HG02938 (cell line): ENCODE data around the gene RLF.

ENCODE experiments used
- ATAC-seq: cut with Tn5 transposase; IDR thresholded peaks from one replicate; pipeline ENCODE4 v1.9.1; 2021; ENCODE audit warnings: mild to moderate bottlenecking, moderate library complexity; ENCODE audit not compliant: unreplicated experiment

Gene RLF

GRCh38 chr1:40239626-40240025 is 78.4 kb downstream of the RLF start:
- no peak for ATAC-seq

- ATAC-seq, result no peak
Observed at GRCh38 chr1:40240390-40240789, 79.2 kb downstream of the RLF start.

DNA sequence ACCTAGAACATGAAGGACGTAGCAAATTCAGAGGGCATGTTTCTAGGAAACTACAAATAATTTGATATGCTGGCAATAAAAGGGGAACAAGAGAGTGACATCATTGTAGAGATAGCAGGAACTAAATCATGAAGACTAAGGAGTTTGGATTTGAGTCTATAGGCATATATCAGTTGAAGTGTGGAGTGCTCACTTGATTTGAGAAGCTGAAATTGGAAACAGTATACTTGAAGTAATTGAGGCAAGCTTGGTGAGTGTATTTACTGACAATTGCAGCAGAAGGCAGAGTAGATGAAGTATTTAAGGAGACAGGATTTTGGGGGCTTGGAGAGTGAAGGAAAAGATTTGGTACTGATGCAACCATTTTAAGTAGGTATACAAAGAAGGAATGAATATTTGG is 80.2 kb downstream of the RLF start:
- peak; percentile 7 for ATAC-seq

DNA sequence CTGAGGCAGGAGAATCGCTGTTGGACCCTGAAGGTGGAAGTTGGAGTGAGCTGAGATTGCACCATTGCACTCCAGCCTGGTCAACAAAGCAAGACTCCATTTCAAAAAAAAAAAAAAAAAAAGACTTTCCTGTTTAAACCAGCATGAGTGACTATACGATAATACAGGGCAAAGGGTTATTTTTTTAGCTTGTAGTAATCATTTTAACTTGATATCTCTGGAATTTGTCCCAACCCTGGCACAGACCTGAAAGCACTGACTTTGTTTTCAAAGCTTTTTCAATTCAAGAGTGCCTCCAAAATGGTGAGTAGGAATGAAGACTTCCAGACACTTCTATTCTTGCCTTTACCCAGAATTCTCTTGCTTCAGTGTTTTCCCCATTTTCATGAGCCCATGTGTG is 82.2 kb downstream of the RLF start:
- no peak for ATAC-seq

- ATAC-seq, result no peak
Observed at GRCh38 chr1:40244138-40244744, 83.1 kb downstream of the RLF start.

DNA sequence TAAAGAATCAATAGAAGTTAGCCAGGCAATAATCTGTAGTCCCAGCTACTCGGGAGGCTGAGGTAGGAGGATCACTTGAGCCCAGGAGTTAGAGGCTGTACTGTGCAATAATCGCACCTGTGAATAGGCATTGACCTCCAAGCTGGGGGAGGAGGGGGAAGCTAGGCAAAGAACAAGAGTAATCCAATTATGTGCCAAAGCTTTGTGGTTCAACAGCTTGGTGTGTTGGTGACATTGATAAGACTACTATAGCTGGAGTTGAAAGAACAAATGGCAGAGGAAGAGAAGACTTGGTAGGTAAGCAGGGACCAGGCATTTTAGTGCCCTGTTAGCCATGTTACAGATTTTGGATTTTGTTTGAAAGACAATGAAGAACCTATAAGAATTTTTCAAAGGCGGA is 84.5 kb downstream of the RLF start:
- ATAC-seq, result no peak

DNA sequence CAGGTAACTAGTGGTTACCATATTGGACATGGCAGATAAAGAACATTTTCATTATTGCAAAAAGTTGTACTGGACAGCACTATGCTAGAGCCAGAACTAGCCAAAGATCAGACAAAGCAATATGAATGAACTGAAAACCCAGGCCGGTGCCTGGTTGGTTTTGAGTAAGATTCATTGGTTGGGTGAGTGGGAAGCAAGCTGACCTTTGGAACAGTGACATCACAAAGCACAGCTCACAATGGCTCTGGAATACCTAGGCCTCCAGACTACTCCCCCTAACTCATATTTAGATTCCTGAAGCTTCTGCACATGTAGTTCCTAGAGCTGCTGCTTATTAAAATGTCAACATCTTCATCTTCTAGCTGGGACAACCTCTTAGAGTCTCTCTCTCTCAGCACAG is 86.5 kb downstream of the RLF start, which contains the start of gene TMCO2:
Gene TMCO2 (plus strand): TSS at position 283 of the 400 bp plus-strand sequence. CDS start 57 bp downstream, at position 340.
- ATAC-seq, result no peak

- ATAC-seq, result no peak
Observed at GRCh38 chr1:40248412-40248811, 87.2 kb downstream of the RLF start.

- ATAC-seq, result no peak
Observed at GRCh38 chr1:40251456-40251855, 90.3 kb downstream of the RLF start.

DNA sequence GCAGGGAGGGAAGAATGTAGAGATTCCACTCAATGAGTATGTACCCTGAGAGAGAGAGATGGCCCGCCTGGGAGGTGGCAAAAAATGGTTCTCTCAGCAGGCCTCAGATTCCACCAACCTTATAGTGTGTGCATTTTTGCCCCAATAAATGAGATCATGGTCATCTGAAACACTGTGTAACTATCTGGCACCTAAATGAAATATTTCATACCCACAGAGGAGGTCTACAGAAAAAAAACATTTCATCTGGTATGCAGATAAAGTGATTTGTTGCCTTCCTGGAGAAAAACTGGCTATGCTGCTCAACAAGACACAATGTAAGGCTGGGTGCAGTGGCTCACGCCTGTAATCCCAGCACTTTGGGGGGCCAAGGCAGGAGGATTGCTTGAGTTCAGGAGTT is 91.4 kb downstream of the RLF start:
- no peak for ATAC-seq

DNA sequence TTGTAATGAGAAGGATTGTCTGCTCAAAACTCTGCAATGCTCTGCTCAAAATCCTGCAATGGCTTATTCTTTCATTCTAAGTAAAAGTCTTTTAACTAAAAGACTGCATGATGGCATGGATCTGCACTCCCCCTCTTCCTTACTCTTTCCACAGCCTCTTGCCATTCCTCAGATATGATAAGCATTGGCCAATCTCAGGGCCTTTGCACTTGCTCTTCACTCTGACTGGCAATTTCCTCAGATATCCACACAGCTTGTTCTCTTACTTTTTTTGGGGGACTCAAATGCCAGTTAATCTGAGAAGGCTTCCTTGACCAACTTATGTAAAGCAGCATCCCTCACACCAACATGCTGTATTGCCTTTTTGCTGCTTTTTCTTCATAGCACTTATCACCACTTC is 94.0 kb downstream of the RLF start:
- ATAC-seq, result no peak

GRCh38 chr1:40256401-40257084 is 95.4 kb downstream of the RLF start:
- ATAC-seq, result no peak

DNA sequence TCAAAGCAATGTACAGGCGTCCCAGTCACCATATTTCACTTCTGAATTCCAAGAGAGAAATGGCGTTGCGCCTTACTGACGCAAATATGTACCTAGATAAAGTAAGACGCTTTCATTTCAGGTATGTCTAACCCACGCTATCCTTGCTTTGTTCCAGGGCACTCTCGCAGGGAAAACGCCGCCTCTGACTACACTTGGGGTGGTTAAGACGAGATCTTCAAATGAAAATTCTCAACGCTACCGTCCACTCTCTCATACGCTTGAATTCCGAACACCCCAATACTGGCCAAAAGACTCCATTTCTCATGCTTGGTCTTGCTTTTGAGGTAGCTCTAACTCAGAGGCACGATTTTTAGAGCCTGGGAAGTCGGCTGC is 96.1 kb downstream of the RLF start:
- ATAC-seq, result peak; percentile 6

DNA sequence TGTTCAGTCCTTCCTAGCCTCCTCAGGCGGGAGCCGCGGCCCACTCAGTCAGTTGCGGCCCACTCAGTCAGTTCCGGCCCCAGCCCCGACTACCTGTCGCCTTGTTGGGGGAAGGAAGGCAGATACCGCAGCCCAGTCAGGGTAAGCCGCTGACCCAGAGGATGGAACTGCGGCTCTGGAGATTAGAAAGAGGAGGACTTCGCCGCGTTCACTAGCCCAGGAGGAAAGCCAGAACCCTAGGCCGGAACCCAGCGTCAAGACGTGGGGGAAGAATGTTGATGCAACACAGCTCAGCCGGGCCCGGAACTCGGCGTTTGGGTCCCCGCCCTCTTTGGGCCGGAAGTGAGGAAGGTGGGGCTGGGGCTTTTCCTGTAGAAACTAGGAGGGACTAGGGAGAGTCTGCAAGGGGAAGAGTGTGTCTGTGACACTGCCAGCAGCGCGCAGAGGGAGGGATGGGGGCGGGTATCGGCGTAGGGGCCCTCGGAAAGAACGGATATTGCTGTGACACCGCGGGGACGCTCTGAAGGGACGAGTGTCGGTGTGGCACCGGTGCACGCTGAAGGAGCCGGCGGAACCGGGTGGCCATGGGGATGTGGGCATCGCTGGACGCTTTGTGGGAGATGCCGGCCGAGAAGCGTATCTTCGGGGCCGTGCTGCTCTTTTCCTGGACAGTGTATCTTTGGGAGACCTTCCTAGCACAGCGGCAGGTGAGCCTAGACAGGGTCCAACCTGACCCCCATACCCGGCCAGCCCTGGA is 96.7 kb downstream of the RLF start, which contains the start of gene ZMPSTE24:
Gene ZMPSTE24 (plus strand): TSS at position 549 of the 757 bp plus-strand sequence. CDS start 36 bp downstream, at position 585.
- peak; percentile 90 for ATAC-seq

DNA sequence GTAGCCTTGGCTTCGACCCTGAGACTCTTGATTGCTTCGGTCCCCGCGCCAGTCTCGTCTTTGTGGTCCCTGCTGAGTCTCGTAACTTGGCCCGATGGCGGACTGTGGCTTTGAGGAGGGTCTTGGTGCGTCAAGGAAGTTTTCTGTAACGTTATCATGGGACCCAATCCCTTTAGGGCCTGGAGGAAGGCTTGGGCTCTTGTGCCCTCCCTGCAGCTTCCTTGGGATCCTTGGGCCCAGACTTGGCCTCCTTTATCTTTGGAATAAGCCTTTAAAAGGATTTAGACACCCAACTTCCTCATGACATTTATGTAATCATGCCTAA is 97.2 kb downstream of the RLF start:
- ATAC-seq, result no peak

DNA sequence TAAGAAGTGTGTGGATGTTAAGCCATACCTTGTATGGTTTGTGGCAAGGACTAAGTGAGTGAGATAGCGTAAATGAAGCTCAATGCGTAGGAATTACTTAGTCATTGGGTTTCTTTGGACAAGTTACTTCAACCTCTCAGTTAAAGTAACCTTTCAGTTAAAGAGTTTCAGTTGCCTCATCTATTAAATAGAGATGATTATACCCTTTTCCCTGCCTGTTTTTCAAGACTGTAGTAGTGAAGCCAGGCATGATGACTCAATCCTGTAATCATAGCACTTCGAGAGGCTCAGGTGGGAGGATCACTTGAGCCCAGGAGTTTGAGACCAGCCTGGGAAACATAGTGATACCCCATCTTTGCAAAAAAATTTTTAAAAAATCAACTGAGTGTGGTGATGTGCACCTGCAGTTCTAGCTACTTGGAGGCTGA is 103.2 kb downstream of the RLF start:
- ATAC-seq, result no peak

GRCh38 chr1:40265298-40265697 is 104.1 kb downstream of the RLF start:
- no peak for ATAC-seq

DNA sequence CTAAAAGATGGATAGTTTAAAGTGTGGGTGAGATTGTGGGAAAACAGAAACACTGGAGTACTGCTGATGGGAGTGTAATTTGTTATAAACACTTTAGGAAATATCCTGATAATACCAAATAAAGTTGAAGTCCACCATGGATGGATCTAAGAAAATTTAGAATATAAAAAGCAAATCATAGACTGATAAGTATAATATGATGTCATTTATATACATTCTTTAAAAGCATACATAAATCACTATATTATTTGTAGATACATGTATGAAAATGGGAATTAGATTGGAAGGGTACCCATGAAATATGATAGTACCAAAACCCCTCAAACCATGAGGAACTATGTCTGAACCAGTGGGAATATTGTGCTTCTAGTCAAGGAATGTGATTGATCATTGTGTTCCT is 104.7 kb downstream of the RLF start:
- ATAC-seq, result no peak

DNA sequence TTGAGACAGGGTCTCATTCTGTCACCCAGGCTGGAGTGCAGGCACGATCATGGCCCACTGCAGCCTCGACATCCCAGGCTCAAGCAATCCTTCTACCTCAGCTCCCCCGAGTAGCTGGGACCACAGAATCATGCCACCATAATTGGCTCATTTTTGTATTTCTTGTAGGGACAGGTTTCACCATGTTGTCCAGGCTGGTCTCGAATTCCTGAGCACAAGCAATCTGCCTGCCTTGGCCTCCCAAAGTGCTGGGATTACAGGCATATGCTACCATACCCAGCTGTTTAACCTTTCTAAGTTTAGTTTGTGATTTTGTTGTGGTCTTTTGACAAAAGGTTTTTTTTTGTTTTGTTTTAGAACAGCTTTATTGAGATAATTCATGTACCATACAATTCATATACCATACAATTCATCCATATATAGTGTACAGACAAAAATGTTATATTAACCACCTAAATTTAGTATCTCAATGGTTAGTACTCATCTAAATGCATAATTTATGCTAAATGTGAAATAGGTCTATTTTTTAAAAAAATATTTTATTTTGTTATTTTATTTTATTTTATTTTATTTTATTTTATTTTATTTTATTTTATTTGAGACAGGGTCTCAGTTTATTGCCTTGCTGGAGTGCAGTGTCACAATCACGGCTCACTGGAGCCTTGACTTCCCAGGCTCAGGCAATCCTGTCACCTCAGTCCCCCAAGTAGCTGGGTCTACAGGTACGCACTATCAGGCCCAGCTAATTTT is 105.8 kb downstream of the RLF start:
- ATAC-seq, result no peak

DNA sequence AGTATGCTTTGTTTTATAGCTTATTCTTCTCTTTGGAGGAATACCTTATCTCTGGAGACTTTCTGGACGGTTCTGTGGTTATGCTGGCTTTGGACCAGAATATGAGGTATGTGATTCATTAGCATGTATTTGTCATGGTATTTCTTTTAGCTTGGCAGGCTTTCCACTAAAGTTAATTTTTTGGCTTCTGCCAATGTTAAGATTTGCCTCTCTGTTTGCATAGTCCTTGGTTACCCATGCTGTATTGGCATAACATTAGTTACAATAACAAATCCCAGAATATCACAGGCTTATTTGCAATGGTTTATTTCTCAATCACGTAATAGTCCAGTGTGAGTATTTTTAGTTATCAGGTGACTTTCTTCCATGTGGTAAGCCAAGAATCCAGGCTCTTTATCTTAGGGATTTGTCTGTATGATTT is 106.6 kb downstream of the RLF start:
- ATAC-seq, result no peak

GRCh38 chr1:40268211-40268610 is 107.0 kb downstream of the RLF start:
- no peak for ATAC-seq
